Breast epithelium (tissue), 3 donors: ENCODE measurements around the gene CORO7.

Experiments
- POLR2A ChIP-seq: fragments of 450-650 bp; IDR thresholded peaks from one replicate; pipeline ENCODE4 v1.6.1; 2016; ENCODE audit warnings: antibody characterized with exemption, mild to moderate bottlenecking, moderate library complexity
- POLR2AphosphoS5 ChIP-seq, 3 donors: sonication (generic); formaldehyde crosslinking; IDR thresholded peaks; one replicate each; pipeline ENCODE4 v1.6.1; 2017; ENCODE audit warnings: antibody characterized with exemption in 3 of 3

DNA sequence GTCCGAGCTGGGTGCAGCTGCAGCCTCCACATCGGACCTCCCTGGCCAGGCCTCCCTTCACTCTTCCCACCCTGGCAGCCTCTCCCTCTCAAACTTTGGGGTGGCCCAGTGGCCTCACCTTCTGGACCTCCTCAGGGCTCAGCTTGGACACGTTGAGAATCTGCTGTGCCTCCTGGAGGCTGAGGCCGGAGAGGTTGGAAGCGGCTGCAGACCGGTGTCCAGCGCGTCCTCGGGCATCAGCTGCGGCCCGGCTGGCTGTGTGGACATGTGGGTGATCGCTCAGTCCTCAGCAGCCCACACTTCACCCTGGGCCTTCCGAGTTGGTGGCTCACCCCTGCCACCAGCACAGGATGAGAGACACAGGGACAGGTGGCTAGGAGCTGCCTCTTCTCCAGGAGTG is 75.1 kb downstream of the CORO7 start:
- TF ChIP-seq POLR2A = no peak
- no peak for TF ChIP-seq POLR2AphosphoS5 (IDR thresholded peaks at IDR 0.05)
